GM23338 (cell line): Measurements from ENCODE around the gene LRRC27. TPM values are rescaled to one million over a fixed set of nuclear protein-coding genes. Genes with fewer than 3 reads are reported as not detected.
"Not testable (repeated sequence)": the region's sequence is repeated elsewhere in the genome, so short reads cannot be mapped to it uniquely, and the experiment has no call there.

Experiments used
- ATAC-seq: fragments of 200-7000 bp; cut with Tn5 transposase; 3 replicates; pipeline ENCODE4 v1.9.1; 2020
- DNase-seq: peaks from one replicate; pipeline ENCODE4 v3.0.0-alpha.2; 2015; ENCODE audit warnings: low spot score
- H2AFZ ChIP-seq: fragments of 200-600 bp; sonication (generic); 2 replicates; pipeline ENCODE4 v1.8.0; 2016; ENCODE audit warnings: antibody characterized with exemption, mild to moderate bottlenecking, moderate library complexity
- H3F3A ChIP-seq: fragments of 200-600 bp; sonication (generic); replicated peaks from 2 replicates; pipeline ENCODE4 v1.8.0; 2017; ENCODE audit warnings: antibody characterized with exemption, mixed run types, low read depth
- H3K27ac ChIP-seq: fragments of 200-600 bp; sonication (generic); 2 replicates; pipeline ENCODE4 v1.6.1; 2016; ENCODE audit warnings: low read depth
- H3K27me3 ChIP-seq: fragments of 200-600 bp; sonication (generic); 2 replicates; pipeline ENCODE4 v1.8.0; 2016; ENCODE audit warnings: mild to moderate bottlenecking, mixed run types, moderate library complexity; ENCODE audit not compliant: insufficient read depth
- H3K36me3 ChIP-seq: fragments of 200-600 bp; sonication (generic); 2 replicates; pipeline ENCODE4 v1.8.0; 2016; ENCODE audit warnings: mild to moderate bottlenecking; ENCODE audit not compliant: insufficient read depth
- H3K4me1 ChIP-seq: fragments of 200-600 bp; sonication (generic); 2 replicates; pipeline ENCODE4 v1.8.0; 2016; ENCODE audit warnings: mild to moderate bottlenecking, moderate library complexity; ENCODE audit not compliant: insufficient read depth
- H3K4me2 ChIP-seq: fragments of 200-600 bp; sonication (generic); 2 replicates; pipeline ENCODE4 v1.7.1; 2017; ENCODE audit warnings: mixed run types
- H3K4me3 ChIP-seq: fragments of 200-600 bp; sonication (generic); 2 replicates; pipeline ENCODE4 v1.6.1; 2016; ENCODE audit warnings: mixed run types
- H3K79me2 ChIP-seq: fragments of 200-600 bp; sonication (generic); replicated peaks from 2 replicates; pipeline ENCODE4 v1.8.0; 2017; ENCODE audit warnings: mild to moderate bottlenecking; ENCODE audit not compliant: insufficient read depth
- H3K9me2 ChIP-seq: fragments of 200-600 bp; sonication (generic); 2 replicates; pipeline ENCODE4 v1.8.0; 2017; ENCODE audit not compliant: insufficient read depth
- H4K20me1 ChIP-seq: fragments of 200-600 bp; sonication (generic); replicated peaks from 2 replicates; pipeline ENCODE4 v1.8.0; 2017; ENCODE audit warnings: mild to moderate bottlenecking; ENCODE audit not compliant: insufficient read depth
- H3K27ac Mint-ChIP-seq: 2 replicates; pipeline ENCODE4 v1.8.0; 2020; ENCODE audit warnings: inconsistent platforms, mild to moderate bottlenecking, moderate library complexity, mixed read lengths
- H3K27me3 Mint-ChIP-seq: 3 replicates; pipeline ENCODE4 v1.8.0; 2022; ENCODE audit warnings: low read depth, mild to moderate bottlenecking, moderate library complexity, mixed read lengths, inconsistent platforms; ENCODE audit not compliant: insufficient read depth, poor library complexity
- H3K36me3 Mint-ChIP-seq: 3 replicates; pipeline ENCODE4 v1.8.0; 2021; ENCODE audit warnings: low read depth, mild to moderate bottlenecking, inconsistent platforms, moderate library complexity, mixed read lengths
- H3K4me1 Mint-ChIP-seq: 3 replicates; pipeline ENCODE4 v1.8.0; 2020; ENCODE audit warnings: mild to moderate bottlenecking, inconsistent platforms, mixed read lengths
- H3K4me3 Mint-ChIP-seq: 3 replicates; pipeline ENCODE4 v1.8.0; 2021; ENCODE audit warnings: moderate library complexity, mild to moderate bottlenecking, inconsistent platforms, mixed read lengths
- H3K9me3 Mint-ChIP-seq: 3 replicates; pipeline ENCODE4 v1.8.0; 2020; ENCODE audit warnings: moderate library complexity, mild to moderate bottlenecking, inconsistent platforms, mixed read lengths
- CREB1 ChIP-seq: fragments of 250-450 bp; sonication (Bioruptor Pico); IDR thresholded peaks from 2 replicates; pipeline ENCODE4 v1.5.0; 2020; ENCODE audit warnings: low read depth, mild to moderate bottlenecking, moderate library complexity
- CTCF ChIP-seq, 2 experiments: fragments of 200-600 bp in 1 of 2; sonication (generic) in 1 of 2; conservative IDR thresholded peaks; 2 replicates each; pipeline versions ENCODE4 v1.5.1 to v1.6.1; 2016 to 2017; ENCODE audit warnings: antibody characterized with exemption in 2 of 2, low read depth in 2 of 2, mild to moderate bottlenecking in 2 of 2, moderate library complexity in 1 of 2
- ETS1 ChIP-seq: IDR thresholded peaks from 2 replicates; pipeline ENCODE4 v1.6.1; 2016; ENCODE audit warnings: antibody characterized with exemption
- EZH2phosphoT487 ChIP-seq: fragments of 200-600 bp; sonication (generic); IDR thresholded peaks from one replicate; pipeline ENCODE4 v1.8.1; 2018; ENCODE audit warnings: antibody characterized with exemption; ENCODE audit not compliant: unreplicated experiment
- POLR2AphosphoS5 ChIP-seq: IDR thresholded peaks from 2 replicates; pipeline ENCODE4 v1.6.1; 2016; ENCODE audit warnings: antibody characterized with exemption, low read depth
- REST ChIP-seq: IDR thresholded peaks from one replicate; pipeline ENCODE4 v1.6.1; 2018; ENCODE audit warnings: antibody characterized with exemption; ENCODE audit not compliant: unreplicated experiment
- STAT1 ChIP-seq: IDR thresholded peaks from one replicate; pipeline ENCODE4 v1.6.1; 2016; ENCODE audit warnings: antibody characterized with exemption; ENCODE audit not compliant: unreplicated experiment
- ZNF114 ChIP-seq: fragments of 250-450 bp; sonication (Bioruptor Pico); IDR thresholded peaks from 2 replicates; pipeline ENCODE4 v1.5.0; 2020; ENCODE audit warnings: mild to moderate bottlenecking, moderate library complexity
- ZNF331 ChIP-seq: fragments of 250-450 bp; sonication (Bioruptor Pico); IDR thresholded peaks from 2 replicates; pipeline ENCODE4 v1.5.0; 2020; ENCODE audit warnings: low read depth, mild to moderate bottlenecking, moderate library complexity
- polyA plus RNA-seq: library from polyadenylated mRNA; unstranded; fragments of >200 nt; fragmentation: Nextera tagmentation; extraction: Ambion mirVana; gene quantifications from 2 replicates; pipeline ENCODE4 v1.2.1, GENCODE V29; 2016
- total RNA-seq: library from RNA; depleted of rRNA; stranded (reverse); fragments of >200 nt; shearing (Covaris generic); gene quantifications from 2 replicates; pipeline ENCODE4 v1.2.3, GENCODE V29; 2014

LRRC27 gene
- total and polyA plus RNA-seq, 2 experiments from 2014 or later, result 2.9 to 3.5 TPM

- Mint-ChIP-seq H3K27me3 (no peaks in the 10 kb centered on the region), H3K4me3 (no peak overlapping the region), H3K36me3 (no peaks in the 10 kb centered on the region), H3K9me3 (no peaks in the 10 kb centered on the region; the same call in 2 of the 3 replicates), H3K4me1 (peaks cover 8% of the 10 kb centered on the region; the same call in 2 of the 3 replicates), H3K27ac (no peak overlapping the region)
- no peak for TF ChIP-seq POLR2AphosphoS5
- no peak for TF ChIP-seq ETS1
- no peak for TF ChIP-seq CTCF (conservative IDR thresholded peaks at IDR 0.05; ENCODE audit: low read depth in 2 of 2)
- Histone ChIP-seq H3K79me2 (no peaks in the 10 kb centered on the region), H4K20me1 (no peaks in the 10 kb centered on the region), H3K4me3 (no peak overlapping the region), H3K27ac (no peak overlapping the region), H3F3A (no peaks in the 10 kb centered on the region), H3K4me2 (no peak overlapping the region), H2AFZ (no peak overlapping the region), H3K27me3 (0 out of 2 replicates have a peak, but pooled peaks cover under 1% of the 10 kb centered on the region), H3K9me2 (no peaks in the 10 kb centered on the region), H3K36me3 (no peaks in the 10 kb centered on the region), H3K4me1 (no peaks in the 10 kb centered on the region)
- no peak for ATAC-seq
- no peak for DNase-seq
Measured at GRCh38 chr10:132316133-132316532, 15.9 kb upstream of the LRRC27 start.

GRCh38 chr10:132317477-132317876, 14.5 kb upstream of the LRRC27 start:
- H3K9me3 Mint-ChIP-seq, H3K4me1 ChIP-seq, H3K36me3 Mint-ChIP-seq, H3K79me2 ChIP-seq, H3K4me3 ChIP-seq, H3K4me1 Mint-ChIP-seq, H3K4me2 ChIP-seq, DNase-seq, ATAC-seq, H3K27ac ChIP-seq, H3K4me3 Mint-ChIP-seq, H3K36me3 ChIP-seq, H2AFZ ChIP-seq, H3K27me3 Mint-ChIP-seq, H3K27me3 ChIP-seq, H3K27ac Mint-ChIP-seq, H3K9me2 ChIP-seq, H4K20me1 ChIP-seq, H3F3A ChIP-seq: not testable (repeated sequence)

GRCh38 chr10:132319853-132320653, 11.9 kb upstream of the LRRC27 start:
- Mint-ChIP-seq H3K4me3 (no peak overlapping the region), H3K9me3 (no peaks in the 10 kb centered on the region), H3K27ac (no peak overlapping the region), H3K4me1 (peaks cover 5% of the 10 kb centered on the region; the same call in 2 of the 3 replicates), H3K36me3 (peaks cover 6% of the 10 kb centered on the region; the same call in 2 of the 3 replicates), H3K27me3 (peaks cover 1% of the 10 kb centered on the region)
- Histone ChIP-seq H3K27ac (no peak overlapping the region), H3K4me3 (no peak overlapping the region), H3F3A (no peaks in the 10 kb centered on the region), H3K27me3 (no peaks in the 10 kb centered on the region), H3K36me3 (no peaks in the 10 kb centered on the region), H3K4me1 (no peaks in the 10 kb centered on the region), H2AFZ (no peak overlapping the region), H4K20me1 (no peaks in the 10 kb centered on the region), H3K9me2 (no peaks in the 10 kb centered on the region), H3K79me2 (no peaks in the 10 kb centered on the region), H3K4me2 (no peak overlapping the region)
- no peak for ATAC-seq
- no peak for DNase-seq
- TF ChIP-seq CREB1 (CRISPR knock-in tag) (no peak), STAT1 (no peak), EZH2phosphoT487 (no peak), ZNF114 (CRISPR knock-in tag) (no peak), POLR2AphosphoS5 (no peak), REST (no peak), ZNF331 (CRISPR knock-in tag) (no peak), CTCF (conservative IDR thresholded peaks at IDR 0.05; ENCODE audit: low read depth in 2 of 2) (no peak)
